ENCODE data around the gene GSE1.

DNA sequence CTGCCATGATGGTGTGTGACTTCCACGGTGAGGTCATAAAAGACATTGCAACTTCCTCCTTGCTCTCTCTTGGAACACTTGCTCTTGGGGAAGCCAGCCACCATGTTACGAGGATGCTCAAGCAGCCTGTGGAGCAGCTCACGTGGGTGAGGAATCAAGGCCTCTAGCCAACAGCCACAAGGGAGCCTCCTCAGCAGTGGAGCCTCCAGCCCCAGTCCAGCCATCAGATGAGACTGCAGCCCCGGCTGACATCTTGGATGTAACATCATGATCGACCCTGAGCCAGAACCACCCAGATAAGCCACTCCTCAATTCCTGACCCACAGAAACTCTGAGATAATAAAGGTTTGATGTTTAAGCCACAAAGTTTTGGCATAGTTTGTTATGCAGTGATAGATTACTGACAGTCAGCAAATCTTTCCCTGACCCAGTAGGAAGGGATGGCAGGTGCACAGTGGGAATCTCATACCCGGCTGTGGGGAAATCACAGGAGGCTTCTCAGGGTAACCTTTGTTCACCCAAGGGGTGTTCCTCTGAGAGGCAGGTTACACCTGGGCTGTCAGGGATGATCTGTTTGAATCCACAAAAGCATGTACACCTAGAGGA lies 99.0 kb downstream of the GSE1 start:
- TF ChIP-seq, protein P1, sequence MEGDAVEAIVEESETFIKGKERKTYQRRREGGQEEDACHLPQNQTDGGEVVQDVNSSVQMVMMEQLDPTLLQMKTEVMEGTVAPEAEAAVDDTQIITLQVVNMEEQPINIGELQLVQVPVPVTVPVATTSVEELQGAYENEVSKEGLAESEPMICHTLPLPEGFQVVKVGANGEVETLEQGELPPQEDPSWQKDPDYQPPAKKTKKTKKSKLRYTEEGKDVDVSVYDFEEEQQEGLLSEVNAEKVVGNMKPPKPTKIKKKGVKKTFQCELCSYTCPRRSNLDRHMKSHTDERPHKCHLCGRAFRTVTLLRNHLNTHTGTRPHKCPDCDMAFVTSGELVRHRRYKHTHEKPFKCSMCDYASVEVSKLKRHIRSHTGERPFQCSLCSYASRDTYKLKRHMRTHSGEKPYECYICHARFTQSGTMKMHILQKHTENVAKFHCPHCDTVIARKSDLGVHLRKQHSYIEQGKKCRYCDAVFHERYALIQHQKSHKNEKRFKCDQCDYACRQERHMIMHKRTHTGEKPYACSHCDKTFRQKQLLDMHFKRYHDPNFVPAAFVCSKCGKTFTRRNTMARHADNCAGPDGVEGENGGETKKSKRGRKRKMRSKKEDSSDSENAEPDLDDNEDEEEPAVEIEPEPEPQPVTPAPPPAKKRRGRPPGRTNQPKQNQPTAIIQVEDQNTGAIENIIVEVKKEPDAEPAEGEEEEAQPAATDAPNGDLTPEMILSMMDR (IDR thresholded peaks at IDR 0.05): no peak
- TF ChIP-seq, protein P2, sequence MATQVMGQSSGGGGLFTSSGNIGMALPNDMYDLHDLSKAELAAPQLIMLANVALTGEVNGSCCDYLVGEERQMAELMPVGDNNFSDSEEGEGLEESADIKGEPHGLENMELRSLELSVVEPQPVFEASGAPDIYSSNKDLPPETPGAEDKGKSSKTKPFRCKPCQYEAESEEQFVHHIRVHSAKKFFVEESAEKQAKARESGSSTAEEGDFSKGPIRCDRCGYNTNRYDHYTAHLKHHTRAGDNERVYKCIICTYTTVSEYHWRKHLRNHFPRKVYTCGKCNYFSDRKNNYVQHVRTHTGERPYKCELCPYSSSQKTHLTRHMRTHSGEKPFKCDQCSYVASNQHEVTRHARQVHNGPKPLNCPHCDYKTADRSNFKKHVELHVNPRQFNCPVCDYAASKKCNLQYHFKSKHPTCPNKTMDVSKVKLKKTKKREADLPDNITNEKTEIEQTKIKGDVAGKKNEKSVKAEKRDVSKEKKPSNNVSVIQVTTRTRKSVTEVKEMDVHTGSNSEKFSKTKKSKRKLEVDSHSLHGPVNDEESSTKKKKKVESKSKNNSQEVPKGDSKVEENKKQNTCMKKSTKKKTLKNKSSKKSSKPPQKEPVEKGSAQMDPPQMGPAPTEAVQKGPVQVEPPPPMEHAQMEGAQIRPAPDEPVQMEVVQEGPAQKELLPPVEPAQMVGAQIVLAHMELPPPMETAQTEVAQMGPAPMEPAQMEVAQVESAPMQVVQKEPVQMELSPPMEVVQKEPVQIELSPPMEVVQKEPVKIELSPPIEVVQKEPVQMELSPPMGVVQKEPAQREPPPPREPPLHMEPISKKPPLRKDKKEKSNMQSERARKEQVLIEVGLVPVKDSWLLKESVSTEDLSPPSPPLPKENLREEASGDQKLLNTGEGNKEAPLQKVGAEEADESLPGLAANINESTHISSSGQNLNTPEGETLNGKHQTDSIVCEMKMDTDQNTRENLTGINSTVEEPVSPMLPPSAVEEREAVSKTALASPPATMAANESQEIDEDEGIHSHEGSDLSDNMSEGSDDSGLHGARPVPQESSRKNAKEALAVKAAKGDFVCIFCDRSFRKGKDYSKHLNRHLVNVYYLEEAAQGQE (IDR thresholded peaks at IDR 0.05; ENCODE audit: insufficient read depth in 1 of 2, low read depth in 2 of 2, low read length in 1 of 2): no peak
